ENCODE data around the gene FOXN3. TPM values are rescaled to one million over a fixed set of nuclear protein-coding genes. Genes with fewer than 3 reads are reported as not detected.

Gene FOXN3
- total and polyA plus RNA-seq, 2 experiments from 2014 or later, result 98.9 to 167 TPM

GRCh38 chr14:89360277-89360676, 56.8 kb downstream of the FOXN3 start:
- Mint-ChIP-seq H3K36me3 (ENCODE audit: low read depth) (peaks cover 62% of the 10 kb centered on the region), H3K27me3 (ENCODE audit: insufficient read depth, low read depth, poor library complexity) (peaks cover 19% of the 10 kb centered on the region), H3K9me3 (peaks cover 9% of the 10 kb centered on the region; the same call in 2 of the 3 replicates), H3K4me3 (no peak overlapping the region), H3K4me1 (peaks cover 41% of the 10 kb centered on the region), H3K27ac (no peak overlapping the region)
- Histone ChIP-seq H3K4me1 (ENCODE audit: insufficient read depth) (peaks cover 16% of the 10 kb centered on the region), H3K79me2 (replicated peaks; ENCODE audit: insufficient read depth) (peaks cover 74% of the 10 kb centered on the region), H3K4me3 (no peak overlapping the region), H3K27me3 (ENCODE audit: insufficient read depth) (no peaks in the 10 kb centered on the region), H3K9me2 (ENCODE audit: insufficient read depth) (peaks cover 10% of the 10 kb centered on the region; the same call in 1 of the 2 replicates), H3K27ac (ENCODE audit: low read depth) (peak overlapping the region; percentile 19; the same call in 1 of the 2 replicates), H4K20me1 (replicated peaks; ENCODE audit: insufficient read depth) (peaks cover 26% of the 10 kb centered on the region), H3K4me2 (no peak overlapping the region), H2AFZ (no peak overlapping the region), H3F3A (replicated peaks; ENCODE audit: low read depth) (peaks cover 11% of the 10 kb centered on the region), H3K36me3 (ENCODE audit: insufficient read depth) (no peaks in the 10 kb centered on the region)
- TF ChIP-seq NANOG (IDR thresholded peaks at IDR 0.05; ENCODE audit: borderline replicate concordance), result no peak
- TF ChIP-seq CTCF (conservative IDR thresholded peaks at IDR 0.05; ENCODE audit: low read depth in 2 of 2), result no peak
- TF ChIP-seq ZNF331 (CRISPR knock-in tag; IDR thresholded peaks at IDR 0.05; ENCODE audit: low read depth), result no peak
- no peak for TF ChIP-seq EZH2 (IDR thresholded peaks at IDR 0.05; ENCODE audit: low read depth, unreplicated experiment)
- no peak for TF ChIP-seq ZNF462 (CRISPR knock-in tag; IDR thresholded peaks at IDR 0.05)
- no peak for TF ChIP-seq ZNF114 (CRISPR knock-in tag; IDR thresholded peaks at IDR 0.05)
- TF ChIP-seq STAT1 (IDR thresholded peaks at IDR 0.05; ENCODE audit: unreplicated experiment), result no peak
- no peak for TF ChIP-seq EZH2phosphoT487 (IDR thresholded peaks at IDR 0.05; ENCODE audit: unreplicated experiment)
- no peak for TF ChIP-seq REST (IDR thresholded peaks at IDR 0.05; ENCODE audit: unreplicated experiment)
- TF ChIP-seq POLR2AphosphoS5 (IDR thresholded peaks at IDR 0.05; ENCODE audit: low read depth), result no peak
- TF ChIP-seq CREB1 (CRISPR knock-in tag; IDR thresholded peaks at IDR 0.05; ENCODE audit: low read depth), result no peak
- no peak for TF ChIP-seq ETS1 (IDR thresholded peaks at IDR 0.05)
- no peak for TF ChIP-seq JUNB (IDR thresholded peaks at IDR 0.05; ENCODE audit: unreplicated experiment)
- ATAC-seq (no peak), DNase-seq (ENCODE audit: low spot score) (no peak)

Measured in GM23338 (cell line).